ENCODE data around the gene RBBP6. TPM values are rescaled to one million over a fixed set of nuclear protein-coding genes. Genes with fewer than 3 reads are reported as not detected.
A peak's percentile ranks its signal among the peaks of the same experiment; 100 is the strongest.
"Not testable (repeated sequence)": the region's sequence is repeated elsewhere in the genome, so short reads cannot be mapped to it uniquely, and the experiment has no call there.

Gene RBBP6
- total RNA-seq, 1 experiment from 2014 or later: 22.7 TPM

DNA sequence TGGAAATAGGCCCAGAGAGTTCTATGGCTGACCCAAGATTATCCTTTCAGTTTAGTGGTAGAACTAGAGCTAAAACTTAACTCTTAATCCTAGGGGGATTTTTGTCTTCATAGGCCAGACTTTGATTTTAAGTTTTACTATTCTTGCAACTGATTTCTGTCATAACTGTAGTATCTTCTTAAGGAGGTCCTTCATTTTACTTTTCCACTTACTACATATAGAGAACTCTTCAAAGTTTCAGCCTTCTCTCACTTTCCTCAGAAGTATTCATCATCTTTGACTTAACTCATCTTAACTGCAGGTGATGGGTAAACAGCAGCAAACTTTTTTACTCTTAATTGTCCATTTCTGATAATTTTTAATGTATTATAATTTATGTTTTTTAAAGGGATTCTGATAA lies 23.4 kb downstream of the RBBP6 start:
- no peak for DNase-seq (ENCODE audit: low read depth)

DNA sequence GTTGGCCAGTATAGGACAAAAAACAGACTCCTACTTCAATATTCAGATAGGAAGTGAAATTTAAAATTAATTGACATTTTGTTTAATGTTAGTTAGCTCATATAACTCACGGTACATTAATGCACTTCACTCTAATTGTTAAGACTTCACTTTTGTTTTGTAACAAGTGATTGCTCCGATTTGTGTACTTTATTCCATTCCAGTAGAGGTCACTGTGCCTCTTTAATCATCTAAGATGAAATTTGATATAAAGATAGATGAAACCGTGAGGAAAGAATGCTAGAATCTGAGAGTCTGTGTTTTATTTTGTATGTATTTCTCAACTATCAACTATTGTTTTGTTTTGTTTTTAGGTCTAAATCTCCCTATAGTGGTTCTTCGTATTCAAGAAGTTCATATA lies 29.0 kb downstream of the RBBP6 start:
- peak; percentile 16 for DNase-seq (ENCODE audit: low read depth)

DNA sequence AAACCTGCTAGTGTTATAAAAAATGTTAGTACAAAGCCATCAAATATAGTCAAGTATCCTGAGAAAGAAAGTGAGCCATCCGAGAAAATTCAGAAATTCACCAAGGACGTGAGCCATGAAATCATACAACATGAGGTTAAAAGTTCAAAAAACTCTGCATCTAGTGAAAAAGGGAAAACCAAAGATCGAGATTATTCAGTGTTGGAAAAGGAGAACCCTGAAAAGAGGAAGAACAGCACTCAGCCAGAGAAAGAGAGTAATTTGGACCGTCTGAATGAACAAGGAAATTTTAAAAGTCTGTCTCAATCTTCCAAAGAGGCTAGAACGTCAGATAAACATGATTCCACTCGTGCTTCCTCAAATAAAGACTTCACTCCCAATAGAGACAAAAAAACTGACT lies 31.7 kb downstream of the RBBP6 start:
- DNase-seq (ENCODE audit: low read depth): no peak

DNA sequence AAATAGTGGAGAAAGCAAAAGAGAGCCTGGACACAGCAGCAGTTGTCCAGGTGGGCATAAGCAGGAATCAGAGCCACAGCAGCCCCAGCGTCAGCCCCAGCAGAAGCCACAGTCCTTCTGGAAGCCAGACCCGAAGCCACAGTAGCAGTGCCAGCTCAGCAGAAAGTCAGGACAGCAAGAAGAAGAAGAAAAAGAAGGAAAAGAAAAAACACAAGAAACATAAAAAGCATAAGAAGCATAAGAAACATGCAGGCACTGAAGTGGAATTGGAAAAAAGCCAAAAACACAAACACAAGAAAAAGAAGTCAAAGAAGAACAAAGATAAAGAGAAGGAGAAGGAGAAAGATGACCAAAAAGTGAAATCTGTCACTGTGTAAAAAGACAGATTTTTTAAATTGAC lies 32.7 kb downstream of the RBBP6 start:
- no peak for DNase-seq (ENCODE audit: low read depth)

DNA sequence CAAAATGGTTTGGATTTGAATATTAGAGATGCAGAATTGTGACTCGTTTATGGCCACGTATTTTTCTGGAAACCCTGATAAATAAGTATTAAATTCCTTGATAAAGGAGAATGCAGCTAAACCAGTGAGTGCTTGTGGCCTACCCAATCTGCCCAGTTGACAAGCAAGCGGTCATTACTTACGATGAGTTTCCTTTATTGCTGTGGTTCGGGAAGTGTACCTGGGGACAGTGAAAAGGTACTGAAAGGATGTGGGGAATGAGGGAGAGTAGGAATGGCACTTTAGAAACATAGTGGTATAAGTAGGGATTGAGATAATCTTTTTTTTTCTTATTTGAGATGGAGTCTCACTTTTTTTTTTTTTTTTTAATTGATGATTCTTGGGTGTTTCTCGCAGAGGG lies 33.8 kb downstream of the RBBP6 start:
- no peak for DNase-seq (ENCODE audit: low read depth)

DNA sequence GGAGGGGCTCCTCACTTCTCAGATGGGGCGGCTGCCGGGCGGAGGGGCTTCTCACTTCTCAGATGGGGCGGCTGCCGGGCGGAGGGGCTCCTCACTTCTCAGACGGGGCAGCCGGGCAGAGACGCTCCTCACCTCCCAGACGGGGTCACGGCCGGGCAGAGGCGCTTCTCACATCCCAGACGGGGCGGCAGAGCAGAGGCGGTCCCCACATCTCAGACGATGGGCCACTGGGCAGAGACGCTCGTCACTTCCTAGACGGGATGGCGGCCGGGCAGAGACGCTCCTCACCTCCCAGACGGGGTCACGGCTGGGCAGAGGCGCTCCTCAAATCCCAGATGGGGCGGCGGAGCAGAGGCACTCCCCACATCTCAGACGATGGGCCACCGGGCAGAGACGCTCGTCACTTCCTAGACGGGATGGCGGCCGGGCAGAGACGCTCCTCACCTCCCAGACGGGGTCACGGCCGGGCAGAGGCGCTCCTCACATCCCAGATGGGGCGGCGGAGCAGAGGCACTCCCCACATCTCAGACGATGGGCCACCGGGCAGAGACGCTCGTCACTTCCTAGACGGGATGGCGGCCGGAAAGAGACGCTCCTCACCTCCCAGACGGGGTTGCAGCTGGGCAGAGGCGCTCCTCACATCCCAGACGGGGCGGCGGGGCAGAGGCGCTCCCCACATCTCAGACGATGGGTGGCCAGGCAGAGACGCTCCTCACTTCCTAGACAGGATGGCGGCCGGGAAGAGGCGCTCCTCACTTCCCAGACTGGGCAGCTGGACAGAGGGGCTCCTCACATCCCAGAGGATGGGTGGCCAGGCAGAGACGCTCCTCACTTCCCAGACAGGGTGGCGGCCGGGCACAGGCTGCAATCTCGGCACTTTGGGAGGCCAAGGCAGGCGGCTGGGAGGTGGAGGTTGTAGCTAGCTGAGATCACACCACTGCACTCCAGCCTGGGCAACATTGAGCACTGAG lies 35.4 kb downstream of the RBBP6 start:
- not testable (repeated sequence) for DNase-seq (ENCODE audit: low read depth)

DNA sequence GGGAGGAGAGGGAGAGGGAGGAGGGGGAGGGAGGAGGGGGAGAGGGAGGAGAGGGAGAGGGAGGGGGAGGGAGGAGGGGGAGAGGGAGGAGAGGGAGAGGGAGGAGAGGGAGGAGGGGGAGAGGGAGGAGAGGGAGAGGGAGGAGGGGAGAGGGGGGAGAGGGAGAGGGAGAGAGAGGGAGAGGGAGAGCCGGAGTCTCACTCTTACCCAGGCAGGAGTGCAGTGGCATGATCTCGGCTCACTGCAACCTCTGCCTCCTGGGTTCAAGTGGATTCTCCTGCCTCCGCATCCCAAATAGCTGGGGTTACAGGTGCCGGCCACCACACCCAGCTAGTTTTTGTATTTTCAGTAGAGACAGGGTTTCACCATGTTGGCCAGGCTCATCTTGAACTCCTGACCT lies 36.4 kb downstream of the RBBP6 start:
- DNase-seq (ENCODE audit: low read depth): not testable (repeated sequence)

DNA sequence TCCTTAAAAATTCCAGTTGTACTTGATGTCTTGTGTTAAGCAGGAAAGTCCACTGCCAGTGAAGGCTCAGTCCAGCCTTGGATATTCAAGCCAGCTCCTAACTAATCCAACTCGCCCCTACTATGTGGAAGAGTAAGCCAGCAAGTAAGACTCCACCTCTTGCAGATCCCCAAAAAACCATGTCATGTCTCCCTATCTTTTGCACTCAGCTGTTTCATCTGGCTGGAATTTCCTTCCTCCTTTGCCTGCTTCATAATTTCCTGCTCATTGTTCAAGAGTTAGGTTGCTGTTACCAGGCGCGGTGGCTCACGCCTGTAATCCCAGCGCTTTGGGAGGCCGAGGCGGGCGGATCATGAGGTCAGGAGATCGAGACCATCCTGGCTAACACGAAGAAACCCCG lies 37.8 kb downstream of the RBBP6 start:
- no peak for DNase-seq (ENCODE audit: low read depth)

DNA sequence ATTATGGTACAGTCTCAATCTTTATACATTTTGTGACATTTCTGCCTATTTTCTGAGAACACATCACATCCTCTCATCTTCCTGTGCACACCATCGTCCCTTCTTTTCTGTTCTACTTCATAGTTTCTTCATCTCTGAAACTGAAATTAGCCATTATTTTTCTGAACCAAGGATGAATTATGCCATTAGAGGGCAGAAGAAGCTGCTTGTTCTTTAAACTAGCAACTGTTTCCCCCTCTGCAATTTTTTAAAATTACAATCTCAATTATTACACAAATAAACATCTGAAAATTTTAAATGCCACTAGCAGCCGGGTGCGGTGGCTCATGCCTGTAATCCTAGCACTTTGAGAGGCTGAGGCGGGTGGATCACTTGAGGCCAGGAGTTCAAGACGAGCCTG lies 41.3 kb downstream of the RBBP6 start:
- peak; percentile 38 for DNase-seq (ENCODE audit: low read depth)

DNA sequence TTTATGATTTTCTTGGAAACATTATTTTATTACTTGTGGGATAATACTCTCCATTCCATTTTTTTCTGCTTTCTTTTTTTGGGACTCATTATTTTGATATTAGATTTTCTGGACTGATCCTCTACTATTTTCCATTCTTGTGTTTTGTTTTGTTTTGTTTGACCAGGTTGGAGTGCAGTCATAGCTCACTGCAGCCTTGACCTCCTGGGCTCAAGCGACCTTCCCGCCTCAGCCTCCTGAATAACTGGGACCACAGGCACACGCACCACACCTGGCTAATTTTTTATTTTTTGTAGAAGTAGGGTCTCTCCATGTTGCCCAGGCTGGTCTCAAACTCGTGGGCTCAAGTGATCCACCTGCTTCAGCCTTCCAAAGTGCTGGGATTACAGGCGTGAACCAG lies 44.1 kb downstream of the RBBP6 start:
- DNase-seq (ENCODE audit: low read depth): no peak

DNA sequence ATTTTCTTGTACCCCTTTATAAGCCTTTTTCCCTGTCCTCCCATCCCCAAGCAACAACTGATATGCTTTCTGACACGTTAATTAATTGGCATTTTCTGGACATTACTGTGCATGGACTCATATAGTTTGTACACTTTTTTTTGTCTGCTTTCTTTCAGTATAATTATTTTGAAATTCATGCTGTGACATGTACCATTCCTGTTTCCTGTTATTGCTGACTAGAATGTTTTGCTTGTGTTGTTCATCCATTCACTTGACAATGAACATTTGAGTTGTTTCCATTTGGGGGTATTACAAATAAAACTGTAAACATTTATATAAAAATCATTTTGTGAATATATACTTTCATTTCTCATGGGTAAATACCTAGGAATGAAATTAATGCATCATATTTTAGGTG lies 50.6 kb downstream of the RBBP6 start:
- DNase-seq (ENCODE audit: low read depth): no peak

DNA sequence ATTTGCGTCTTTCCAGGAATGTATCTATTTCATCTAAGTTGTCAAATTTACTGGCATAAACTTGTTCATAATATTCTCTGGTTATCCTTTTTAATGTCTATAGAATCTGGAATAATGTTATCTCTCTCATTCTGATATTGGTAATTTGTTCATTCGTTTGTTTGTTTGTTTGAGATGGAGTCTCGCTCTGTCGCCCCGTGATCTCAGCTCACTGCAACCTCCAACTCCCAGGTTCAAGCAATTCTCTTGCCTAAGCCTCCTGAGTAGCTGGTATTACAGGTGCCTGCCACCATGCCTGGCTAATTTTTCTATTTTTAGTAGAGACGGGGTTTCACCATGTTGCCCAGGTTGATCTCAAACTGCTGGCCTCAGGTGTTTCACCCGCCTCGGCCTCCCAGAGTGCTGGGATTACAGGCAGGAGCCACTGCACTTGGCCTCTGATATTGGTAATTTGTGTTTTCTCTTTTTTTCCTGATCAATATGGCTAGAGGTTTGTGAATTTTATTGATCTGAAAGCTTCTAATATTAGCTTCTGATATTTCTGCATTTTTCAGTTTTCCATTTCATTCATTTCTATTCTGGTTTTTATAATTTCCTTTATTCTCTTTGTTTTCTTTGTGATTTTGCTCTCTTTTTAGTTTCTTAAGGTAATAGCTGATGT lies 59.5 kb downstream of the RBBP6 start:
- DNase-seq (ENCODE audit: low read depth): no peak

DNA sequence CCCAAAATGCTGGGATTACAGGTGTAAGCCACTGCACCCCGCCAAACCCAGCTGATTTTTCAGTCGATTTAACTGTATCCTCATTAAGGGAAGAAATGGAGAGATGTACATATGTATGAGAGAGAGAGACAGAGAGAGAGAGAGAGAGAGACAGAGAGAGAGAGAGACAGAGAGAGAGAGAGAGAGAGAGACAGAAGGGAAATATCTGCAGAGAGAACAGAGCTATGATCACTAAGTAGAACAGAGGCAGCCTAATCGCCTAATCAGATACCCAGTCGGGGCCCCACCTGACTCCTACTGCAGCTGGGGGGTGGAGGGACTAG lies 70.0 kb downstream of the RBBP6 start:
- DNase-seq (ENCODE audit: low read depth): no peak

DNA sequence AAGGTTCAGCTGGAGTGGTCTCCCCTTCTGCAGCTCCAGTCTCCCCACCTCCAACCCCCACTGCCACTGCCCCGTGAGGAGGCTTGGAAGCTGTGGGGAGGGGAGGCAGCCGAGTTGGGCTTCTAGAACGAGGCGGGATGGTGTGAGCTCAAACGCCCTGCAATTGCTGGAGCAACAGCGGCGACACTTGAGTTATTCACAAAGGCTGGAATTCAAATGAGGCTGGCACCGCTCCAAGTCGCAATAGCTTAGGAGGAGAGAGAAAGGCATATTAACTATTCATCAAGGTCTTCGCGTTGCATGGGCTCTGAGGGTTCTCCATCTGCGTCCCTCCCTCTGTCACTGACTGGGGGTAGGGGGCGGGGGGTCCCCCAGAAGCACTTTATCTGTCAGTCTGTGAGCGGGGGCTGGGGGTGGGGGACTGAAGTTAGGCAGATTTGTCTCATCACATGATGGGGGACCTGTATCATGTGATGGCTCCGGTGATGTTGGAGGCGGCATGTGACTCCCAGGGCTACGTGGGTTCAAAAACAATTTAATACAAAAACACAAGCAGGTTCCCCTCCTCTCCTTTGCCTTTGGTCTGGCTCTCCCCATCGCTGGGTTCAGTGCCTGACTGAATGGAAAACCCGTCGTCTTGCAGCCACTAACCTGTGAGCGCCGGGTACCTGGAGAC lies 70.5 kb downstream of the RBBP6 start:
- peak; percentile 52 for DNase-seq (ENCODE audit: low read depth)

DNA sequence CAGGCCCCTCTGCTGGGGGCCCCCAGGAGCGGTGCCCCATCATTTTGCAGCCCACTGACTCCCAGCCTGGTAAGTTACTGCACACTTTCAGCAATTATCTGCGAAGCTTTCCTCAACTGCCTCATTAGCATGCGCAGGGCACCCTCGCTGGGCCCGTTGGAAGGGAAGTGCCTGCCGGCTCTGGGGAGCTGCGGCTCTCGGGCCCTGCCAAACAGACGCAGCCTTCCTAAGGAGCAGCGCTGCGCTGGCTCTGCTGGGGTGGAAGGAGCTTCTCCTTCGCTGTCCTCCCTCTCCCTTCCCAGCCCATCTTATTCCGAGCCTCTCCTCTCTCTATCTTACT lies 71.0 kb downstream of the RBBP6 start:
- DNase-seq (ENCODE audit: low read depth): no peak

DNA sequence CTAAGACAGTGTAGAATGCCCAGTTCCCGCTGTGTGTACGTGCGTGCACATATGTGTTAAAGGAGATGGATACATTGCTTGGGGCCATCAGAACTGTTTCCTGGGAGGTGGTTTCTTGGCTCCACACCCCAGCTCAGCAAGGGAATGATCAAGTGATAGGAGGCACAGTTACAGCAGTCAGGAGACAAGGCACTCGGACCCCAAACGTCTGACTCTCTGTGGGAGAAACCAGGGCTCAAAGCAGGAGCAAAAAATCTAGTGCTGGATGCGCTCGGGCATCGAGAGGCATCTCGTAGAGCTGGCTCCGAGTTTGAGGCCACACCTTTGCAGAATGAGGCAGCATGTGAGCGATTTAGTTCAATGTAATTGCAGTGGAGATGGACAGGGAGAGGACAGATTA lies 71.9 kb downstream of the RBBP6 start:
- DNase-seq (ENCODE audit: low read depth): no peak

DNA sequence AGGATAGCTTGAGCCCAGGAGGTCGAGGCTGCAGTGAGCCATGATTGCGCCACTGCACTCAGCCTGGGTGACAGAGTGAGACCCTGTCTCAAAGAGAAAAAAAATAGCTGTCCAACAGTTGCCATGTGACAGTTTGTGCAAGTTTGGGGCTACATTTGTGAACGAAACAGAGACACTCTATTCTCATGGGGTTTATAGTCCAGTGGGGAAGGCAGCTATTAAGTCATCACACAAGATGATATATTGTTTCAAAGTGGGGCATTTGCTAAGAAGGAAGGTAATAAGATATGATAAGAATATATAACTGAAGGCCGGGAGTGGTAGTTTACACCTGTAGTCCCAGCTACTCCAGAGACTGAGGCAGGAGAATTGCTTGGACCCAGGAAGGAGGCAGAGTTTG lies 73.3 kb downstream of the RBBP6 start:
- no peak for DNase-seq (ENCODE audit: low read depth)

DNA sequence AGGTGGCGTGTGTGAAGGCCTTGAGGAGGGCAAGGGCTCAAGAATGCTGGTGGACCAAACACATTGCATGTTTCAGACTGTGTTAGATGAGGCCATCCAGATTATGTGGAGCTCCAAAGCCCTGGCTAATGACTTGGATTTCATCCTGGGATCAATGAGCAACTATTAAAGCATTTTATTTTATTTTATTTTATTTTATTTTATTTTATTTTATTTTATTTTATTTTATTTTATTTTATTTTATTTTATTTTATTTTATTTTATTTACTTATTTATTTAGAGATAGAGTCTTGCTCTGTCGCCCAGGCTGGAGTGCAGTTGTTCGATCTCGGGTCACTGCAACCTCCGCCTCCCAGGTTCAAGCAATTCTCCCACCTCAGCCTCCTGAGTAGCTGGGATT lies 73.9 kb downstream of the RBBP6 start:
- DNase-seq (ENCODE audit: low read depth): not testable (repeated sequence)

DNA sequence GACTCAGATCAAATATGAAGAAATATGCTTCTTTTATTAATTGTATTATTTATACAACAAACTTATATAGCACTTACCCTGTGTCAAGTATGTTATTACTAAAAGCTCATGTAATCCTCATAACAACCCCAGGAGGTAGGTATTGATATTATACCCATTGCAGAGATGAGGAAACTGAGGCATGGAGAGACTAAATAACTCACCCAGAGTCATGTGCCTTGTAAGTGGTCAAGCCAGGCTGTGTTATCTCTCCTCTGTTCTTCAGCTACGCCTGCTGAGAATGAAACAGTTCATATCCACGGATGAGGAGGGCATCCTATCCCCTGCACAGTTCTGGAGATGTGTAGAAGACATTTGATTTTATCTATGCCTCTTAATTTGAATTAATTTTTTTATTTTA lies 78.1 kb downstream of the RBBP6 start:
- DNase-seq (ENCODE audit: low read depth): no peak
